Thyroid gland (tissue), 4 donors: ENCODE results near the gene LDB2.

Source experiments
- POLR2A ChIP-seq, 2 donors: fragments of 450-650 bp; IDR thresholded peaks; one replicate each; pipeline ENCODE4 v1.6.1; 2017; ENCODE audit warnings: antibody characterized with exemption in 2 of 2, mild to moderate bottlenecking in 2 of 2, moderate library complexity in 1 of 2
- TF ChIP-seq, protein P1 (sequence below), 6 experiments: fragments of 200-600 bp in 3 of 6; fragments of 450-650 bp in 3 of 6; sonication (generic) in 3 of 6; IDR thresholded peaks; one replicate each; pipeline ENCODE4 v1.5.1; 2016 to 2019; ENCODE audit warnings: antibody characterized with exemption in 6 of 6, mild to moderate bottlenecking in 2 of 6, inconsistent platforms in 1 of 6, moderate library complexity in 1 of 6

DNA sequence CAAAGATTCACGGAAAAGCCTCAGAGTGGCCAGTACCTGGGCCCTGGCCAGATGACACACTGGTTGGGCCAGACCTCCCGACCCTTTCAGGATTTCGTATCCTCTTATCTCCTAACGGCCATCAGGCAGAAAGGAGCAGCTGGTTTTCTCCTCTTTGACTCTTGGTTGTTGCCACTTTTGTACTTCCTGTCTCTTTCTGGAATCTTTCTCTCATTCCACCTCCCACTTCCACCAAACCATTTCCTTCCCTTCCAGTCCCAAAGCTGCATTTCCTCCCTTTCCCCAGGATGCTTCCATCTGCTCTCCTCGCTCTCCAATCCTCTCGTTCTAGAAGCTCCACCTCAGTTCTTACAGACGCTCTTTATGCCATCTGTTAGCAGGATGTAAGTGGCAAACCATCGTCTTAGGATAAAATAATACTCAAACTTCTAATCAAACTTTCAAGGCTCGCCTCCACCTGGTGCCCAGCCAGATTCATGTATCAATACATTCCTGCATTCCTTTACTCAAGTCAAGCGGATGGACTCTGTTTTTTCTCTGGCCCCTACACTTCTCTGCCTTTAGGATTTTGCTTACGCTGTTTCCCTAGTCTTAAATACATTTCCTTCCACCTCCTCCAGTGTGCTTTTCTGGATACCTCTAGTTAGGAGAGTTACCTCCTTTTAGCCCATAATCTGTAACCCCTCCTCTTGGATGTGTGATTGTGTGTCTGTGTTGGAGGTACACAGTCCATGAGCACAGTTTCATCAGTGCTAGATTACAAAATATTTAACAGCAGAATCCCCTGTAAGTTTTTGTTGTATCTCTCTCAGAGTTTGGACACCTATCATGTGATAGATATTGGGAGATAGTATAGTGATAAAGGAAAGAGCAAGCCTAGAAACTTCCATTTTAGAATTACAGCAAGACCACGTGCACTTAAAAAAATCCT lies 70.4 kb downstream of the LDB2 start:
- TF ChIP-seq, protein P1, sequence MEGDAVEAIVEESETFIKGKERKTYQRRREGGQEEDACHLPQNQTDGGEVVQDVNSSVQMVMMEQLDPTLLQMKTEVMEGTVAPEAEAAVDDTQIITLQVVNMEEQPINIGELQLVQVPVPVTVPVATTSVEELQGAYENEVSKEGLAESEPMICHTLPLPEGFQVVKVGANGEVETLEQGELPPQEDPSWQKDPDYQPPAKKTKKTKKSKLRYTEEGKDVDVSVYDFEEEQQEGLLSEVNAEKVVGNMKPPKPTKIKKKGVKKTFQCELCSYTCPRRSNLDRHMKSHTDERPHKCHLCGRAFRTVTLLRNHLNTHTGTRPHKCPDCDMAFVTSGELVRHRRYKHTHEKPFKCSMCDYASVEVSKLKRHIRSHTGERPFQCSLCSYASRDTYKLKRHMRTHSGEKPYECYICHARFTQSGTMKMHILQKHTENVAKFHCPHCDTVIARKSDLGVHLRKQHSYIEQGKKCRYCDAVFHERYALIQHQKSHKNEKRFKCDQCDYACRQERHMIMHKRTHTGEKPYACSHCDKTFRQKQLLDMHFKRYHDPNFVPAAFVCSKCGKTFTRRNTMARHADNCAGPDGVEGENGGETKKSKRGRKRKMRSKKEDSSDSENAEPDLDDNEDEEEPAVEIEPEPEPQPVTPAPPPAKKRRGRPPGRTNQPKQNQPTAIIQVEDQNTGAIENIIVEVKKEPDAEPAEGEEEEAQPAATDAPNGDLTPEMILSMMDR (IDR thresholded peaks at IDR 0.05): no peak
- no peak for TF ChIP-seq POLR2A (IDR thresholded peaks at IDR 0.05)
